Gastroesophageal sphincter (tissue), 3 donors: Measurements from ENCODE around the gene KCNH1.

Experiments used
- POLR2A ChIP-seq, 2 donors: fragments of 450-650 bp; IDR thresholded peaks; one replicate each; pipeline ENCODE4 v1.6.1; 2017; ENCODE audit warnings: antibody characterized with exemption in 2 of 2, mild to moderate bottlenecking in 2 of 2, moderate library complexity in 1 of 2
- TF ChIP-seq, protein P1 (sequence below), 4 experiments: fragments of 200-600 bp in 2 of 4; fragments of 450-650 bp in 2 of 4; sonication (generic) in 1 of 4; IDR thresholded peaks; one replicate each; pipeline ENCODE4 v1.5.1; 2017 to 2019; ENCODE audit warnings: antibody characterized with exemption in 4 of 4, mild to moderate bottlenecking in 2 of 4, moderate library complexity in 2 of 4

DNA sequence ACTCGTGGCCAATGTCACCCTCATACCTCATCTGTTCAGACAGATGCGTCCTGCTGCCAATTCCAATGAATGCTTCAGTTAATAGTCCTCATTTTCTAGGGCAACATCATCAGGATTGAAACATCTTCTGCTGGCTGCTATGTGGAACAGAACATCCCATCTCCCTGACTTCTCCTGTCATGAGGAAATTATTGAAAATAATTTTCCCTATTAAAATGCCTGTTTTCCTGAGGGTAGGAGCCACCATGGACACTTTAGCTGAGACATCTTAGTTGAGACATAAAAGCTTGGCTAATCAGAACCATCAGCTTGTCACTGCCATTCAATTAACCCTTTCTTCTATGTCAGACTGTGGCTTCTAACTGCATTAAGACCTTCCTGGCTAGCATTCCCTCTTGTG is 409.2 kb downstream of the KCNH1 start:
- TF ChIP-seq POLR2A (IDR thresholded peaks at IDR 0.05), result no peak
- TF ChIP-seq, protein P1, sequence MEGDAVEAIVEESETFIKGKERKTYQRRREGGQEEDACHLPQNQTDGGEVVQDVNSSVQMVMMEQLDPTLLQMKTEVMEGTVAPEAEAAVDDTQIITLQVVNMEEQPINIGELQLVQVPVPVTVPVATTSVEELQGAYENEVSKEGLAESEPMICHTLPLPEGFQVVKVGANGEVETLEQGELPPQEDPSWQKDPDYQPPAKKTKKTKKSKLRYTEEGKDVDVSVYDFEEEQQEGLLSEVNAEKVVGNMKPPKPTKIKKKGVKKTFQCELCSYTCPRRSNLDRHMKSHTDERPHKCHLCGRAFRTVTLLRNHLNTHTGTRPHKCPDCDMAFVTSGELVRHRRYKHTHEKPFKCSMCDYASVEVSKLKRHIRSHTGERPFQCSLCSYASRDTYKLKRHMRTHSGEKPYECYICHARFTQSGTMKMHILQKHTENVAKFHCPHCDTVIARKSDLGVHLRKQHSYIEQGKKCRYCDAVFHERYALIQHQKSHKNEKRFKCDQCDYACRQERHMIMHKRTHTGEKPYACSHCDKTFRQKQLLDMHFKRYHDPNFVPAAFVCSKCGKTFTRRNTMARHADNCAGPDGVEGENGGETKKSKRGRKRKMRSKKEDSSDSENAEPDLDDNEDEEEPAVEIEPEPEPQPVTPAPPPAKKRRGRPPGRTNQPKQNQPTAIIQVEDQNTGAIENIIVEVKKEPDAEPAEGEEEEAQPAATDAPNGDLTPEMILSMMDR (IDR thresholded peaks at IDR 0.05), result no peak
